HUES64 (cell line): Measurements from ENCODE around the gene PTRH2.

ENCODE experiments used
- H3K27ac ChIP-seq: 2 replicates; pipeline ENCODE4 v1.7.0; 2013; ENCODE audit warnings: low read depth, low read length, inconsistent platforms
- H3K27me3 ChIP-seq: 2 replicates; pipeline ENCODE4 v1.6.1; 2013; ENCODE audit warnings: mild to moderate bottlenecking, low read length; ENCODE audit not compliant: insufficient read depth
- H3K36me3 ChIP-seq: 2 replicates; pipeline ENCODE4 v1.6.1; 2013; ENCODE audit warnings: mild to moderate bottlenecking, low read length; ENCODE audit not compliant: insufficient read depth
- H3K4me1 ChIP-seq: 2 replicates; pipeline ENCODE4 v1.6.1; 2013; ENCODE audit warnings: mild to moderate bottlenecking, low read length, moderate library complexity; ENCODE audit not compliant: insufficient read depth
- H3K4me3 ChIP-seq: 2 replicates; pipeline ENCODE4 v1.5.1; 2013; ENCODE audit warnings: mild to moderate bottlenecking, low read length, moderate library complexity
- H3K9ac ChIP-seq: 2 replicates; pipeline ENCODE4 v1.6.1; 2013; ENCODE audit warnings: mild to moderate bottlenecking, low read depth, low read length
- H3K9me3 ChIP-seq: 2 replicates; pipeline ENCODE4 v1.6.1; 2013; ENCODE audit warnings: low read depth, low read length; ENCODE audit not compliant: insufficient read depth
- WGBS: fragments of 150-250, 120-280 bp; methylation state at CpG from one replicate; pipeline ENCODE4 v1.1.7; 2013; ENCODE audit warnings: missing lambda C conversion rate; 5-methylcytosine and 5-hydroxymethylcytosine counted together

PTRH2 gene

GRCh38 chr17:59695945-59696681 lies 11.1 kb downstream of the PTRH2 start:
- Histone ChIP-seq H3K4me3 (no peak overlapping the region), H3K27ac (no peak overlapping the region), H3K9me3 (no peaks in the 10 kb centered on the region), H3K4me1 (no peaks in the 10 kb centered on the region), H3K36me3 (peaks cover 93% of the 10 kb centered on the region), H3K27me3 (no peaks in the 10 kb centered on the region), H3K9ac (no peak overlapping the region)
- WGBS, result 94% methylated on average over 3 of the region's 3 CpGs

- Histone ChIP-seq H3K9ac (no peak overlapping the region), H3K27ac (no peak overlapping the region)
- 96% methylated on average over 2 of the region's 2 CpGs for whole genome bisulfite sequencing
Measured at GRCh38 chr17:59694344-59694743, 12.9 kb downstream of the PTRH2 start.

GRCh38 chr17:59693582-59693981 lies 13.6 kb downstream of the PTRH2 start:
- Histone ChIP-seq H3K9ac (no peak overlapping the region), H3K36me3 (peaks cover 97% of the 10 kb centered on the region), H3K27me3 (no peaks in the 10 kb centered on the region), H3K9me3 (no peaks in the 10 kb centered on the region), H3K27ac (no peak overlapping the region), H3K4me3 (no peak overlapping the region), H3K4me1 (no peaks in the 10 kb centered on the region)
- 94% methylated on average over 7 of the region's 7 CpGs for WGBS

More at GRCh38 chr17:59694344-59694743, 12.9 kb downstream of the PTRH2 start:
- peaks cover 97% of the 10 kb centered on the region for H3K36me3 ChIP-seq
- no peaks in the 10 kb centered on the region for H3K27me3 ChIP-seq
- H3K4me3 ChIP-seq, result no peak overlapping the region
- H3K4me1 ChIP-seq, result no peaks in the 10 kb centered on the region
- H3K9me3 ChIP-seq, result no peaks in the 10 kb centered on the region

- H3K27me3 ChIP-seq, result no peaks in the 10 kb centered on the region
- no peaks in the 10 kb centered on the region for H3K9me3 ChIP-seq
- no peaks in the 10 kb centered on the region for H3K4me1 ChIP-seq
- no peak overlapping the region for H3K9ac ChIP-seq
- WGBS, result 98% methylated on average over 2 of the region's 2 CpGs
- no peak overlapping the region for H3K4me3 ChIP-seq
- H3K36me3 ChIP-seq, result peaks cover 97% of the 10 kb centered on the region
- no peak overlapping the region for H3K27ac ChIP-seq
Measured at GRCh38 chr17:59688496-59688895, 18.7 kb downstream of the PTRH2 start.

- Histone ChIP-seq H3K27me3 (no peaks in the 10 kb centered on the region), H3K4me3 (no peak overlapping the region), H3K9ac (no peak overlapping the region), H3K36me3 (peaks cover 97% of the 10 kb centered on the region), H3K4me1 (no peaks in the 10 kb centered on the region), H3K9me3 (no peaks in the 10 kb centered on the region), H3K27ac (no peak overlapping the region)
- WGBS, result 100% methylated on average over 1 of the region's 1 CpG
Measured at GRCh38 chr17:59688008-59688407, 19.2 kb downstream of the PTRH2 start.

GRCh38 chr17:59684967-59685366 lies 22.3 kb downstream of the PTRH2 start:
- no peak overlapping the region for H3K9ac ChIP-seq
- peaks cover 100% of the 10 kb centered on the region for H3K36me3 ChIP-seq
- WGBS, result 96% methylated on average over 6 of the region's 6 CpGs
- H3K27ac ChIP-seq, result no peak overlapping the region
- no peaks in the 10 kb centered on the region for H3K9me3 ChIP-seq
- H3K4me1 ChIP-seq, result no peaks in the 10 kb centered on the region
- no peaks in the 10 kb centered on the region for H3K27me3 ChIP-seq
- H3K4me3 ChIP-seq, result no peak overlapping the region

GRCh38 chr17:59683283-59683682 lies 23.9 kb downstream of the PTRH2 start:
- Histone ChIP-seq H3K27ac (no peak overlapping the region), H3K36me3 (peaks cover 100% of the 10 kb centered on the region), H3K4me3 (no peak overlapping the region), H3K27me3 (no peaks in the 10 kb centered on the region), H3K9me3 (no peaks in the 10 kb centered on the region), H3K4me1 (no peaks in the 10 kb centered on the region), H3K9ac (no peak overlapping the region)

- no peaks in the 10 kb centered on the region for H3K9me3 ChIP-seq
- H3K27ac ChIP-seq, result no peak overlapping the region
- H3K4me3 ChIP-seq, result no peak overlapping the region
- no peak overlapping the region for H3K9ac ChIP-seq
- 94% methylated on average over 3 of the region's 4 CpGs for WGBS
- no peaks in the 10 kb centered on the region for H3K4me1 ChIP-seq
- H3K27me3 ChIP-seq, result no peaks in the 10 kb centered on the region
- H3K36me3 ChIP-seq, result peaks cover 100% of the 10 kb centered on the region
Measured at GRCh38 chr17:59680314-59680713, 26.9 kb downstream of the PTRH2 start.

GRCh38 chr17:59678918-59679317 lies 28.3 kb downstream of the PTRH2 start:
- no peaks in the 10 kb centered on the region for H3K9me3 ChIP-seq

GRCh38 chr17:59676716-59677115 lies 30.5 kb downstream of the PTRH2 start:
- peaks cover 100% of the 10 kb centered on the region for H3K36me3 ChIP-seq
- H3K9ac ChIP-seq, result no peak overlapping the region
- no peaks in the 10 kb centered on the region for H3K27me3 ChIP-seq
- H3K4me3 ChIP-seq, result no peak overlapping the region
- 96% methylated on average over 7 of the region's 7 CpGs for WGBS
- H3K9me3 ChIP-seq, result no peaks in the 10 kb centered on the region
- H3K27ac ChIP-seq, result no peak overlapping the region
- no peaks in the 10 kb centered on the region for H3K4me1 ChIP-seq

More at GRCh38 chr17:59678918-59679317, 28.3 kb downstream of the PTRH2 start:
- 64% methylated on average over 2 of the region's 2 CpGs for WGBS
- Histone ChIP-seq H3K27ac (no peak overlapping the region), H3K4me1 (no peaks in the 10 kb centered on the region), H3K4me3 (no peak overlapping the region), H3K27me3 (no peaks in the 10 kb centered on the region), H3K36me3 (peaks cover 100% of the 10 kb centered on the region), H3K9ac (no peak overlapping the region)

GRCh38 chr17:59675231-59675630 lies 32.0 kb downstream of the PTRH2 start:
- H3K27me3 ChIP-seq, result no peaks in the 10 kb centered on the region
- peaks cover 100% of the 10 kb centered on the region for H3K36me3 ChIP-seq
- no peaks in the 10 kb centered on the region for H3K9me3 ChIP-seq
- H3K9ac ChIP-seq, result no peak overlapping the region
- no peaks in the 10 kb centered on the region for H3K4me1 ChIP-seq
- WGBS, result 96% methylated on average over 1 of the region's 1 CpG
- no peak overlapping the region for H3K4me3 ChIP-seq
- H3K27ac ChIP-seq, result no peak overlapping the region

GRCh38 chr17:59671386-59671785 lies 35.8 kb downstream of the PTRH2 start:
- no peak overlapping the region for H3K9ac ChIP-seq
- no peak overlapping the region for H3K27ac ChIP-seq
- H3K27me3 ChIP-seq, result no peaks in the 10 kb centered on the region
- peaks cover 100% of the 10 kb centered on the region for H3K36me3 ChIP-seq
- H3K4me1 ChIP-seq, result no peaks in the 10 kb centered on the region
- H3K9me3 ChIP-seq, result no peaks in the 10 kb centered on the region
- H3K4me3 ChIP-seq, result no peak overlapping the region
- WGBS, result 96% methylated on average over 1 of the region's 1 CpG
